Measurements from ENCODE around the gene SORBS2.

DNA sequence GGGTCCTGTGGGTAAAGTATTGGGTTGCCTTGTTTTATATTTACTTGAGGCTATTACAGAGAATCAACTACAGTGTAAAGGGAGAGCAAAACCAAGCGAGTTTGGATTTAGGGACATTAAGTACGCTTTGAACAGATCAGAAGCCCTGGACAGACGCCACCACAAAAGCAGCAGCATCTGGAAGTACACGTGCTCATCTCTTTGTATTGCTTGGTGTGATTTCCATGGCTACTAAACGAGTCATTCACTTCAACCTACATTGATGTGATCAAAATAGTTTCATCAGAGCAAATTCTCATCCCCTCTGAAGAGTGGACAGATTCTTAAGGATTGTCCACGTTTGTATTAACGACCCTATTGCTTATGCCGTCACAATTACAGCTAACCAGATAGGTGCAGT is 85.1 kb downstream of the SORBS2 start:
- TF ChIP-seq, protein P1, sequence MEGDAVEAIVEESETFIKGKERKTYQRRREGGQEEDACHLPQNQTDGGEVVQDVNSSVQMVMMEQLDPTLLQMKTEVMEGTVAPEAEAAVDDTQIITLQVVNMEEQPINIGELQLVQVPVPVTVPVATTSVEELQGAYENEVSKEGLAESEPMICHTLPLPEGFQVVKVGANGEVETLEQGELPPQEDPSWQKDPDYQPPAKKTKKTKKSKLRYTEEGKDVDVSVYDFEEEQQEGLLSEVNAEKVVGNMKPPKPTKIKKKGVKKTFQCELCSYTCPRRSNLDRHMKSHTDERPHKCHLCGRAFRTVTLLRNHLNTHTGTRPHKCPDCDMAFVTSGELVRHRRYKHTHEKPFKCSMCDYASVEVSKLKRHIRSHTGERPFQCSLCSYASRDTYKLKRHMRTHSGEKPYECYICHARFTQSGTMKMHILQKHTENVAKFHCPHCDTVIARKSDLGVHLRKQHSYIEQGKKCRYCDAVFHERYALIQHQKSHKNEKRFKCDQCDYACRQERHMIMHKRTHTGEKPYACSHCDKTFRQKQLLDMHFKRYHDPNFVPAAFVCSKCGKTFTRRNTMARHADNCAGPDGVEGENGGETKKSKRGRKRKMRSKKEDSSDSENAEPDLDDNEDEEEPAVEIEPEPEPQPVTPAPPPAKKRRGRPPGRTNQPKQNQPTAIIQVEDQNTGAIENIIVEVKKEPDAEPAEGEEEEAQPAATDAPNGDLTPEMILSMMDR (IDR thresholded peaks at IDR 0.05): no peak
- TF ChIP-seq POLR2A (IDR thresholded peaks at IDR 0.05): no peak
